Thyroid gland (tissue), 4 donors: Measurements from ENCODE around the gene ANKRD28. TPM values are rescaled to one million over a fixed set of nuclear protein-coding genes. Genes with fewer than 3 reads are reported as not detected.

Experiments used
- DNase-seq, 2 donors: peaks; one replicate each; pipeline ENCODE4 v3.0.0-alpha.2; 2019
- H3K27ac ChIP-seq, 3 donors: fragments of 200-600 bp; sonication (generic); 1 replicate in 2 of 3; 2 replicates in 1 of 3; pipeline ENCODE4 v1.5.1; 2016 to 2019; ENCODE audit warnings: mild to moderate bottlenecking in 1 of 3, moderate library complexity in 1 of 3
- H3K27me3 ChIP-seq: fragments of 200-600 bp; sonication (generic); one replicate; pipeline ENCODE4 v1.5.1; 2019
- H3K36me3 ChIP-seq, 2 donors: fragments of 200-600 bp; sonication (generic); one replicate each; pipeline ENCODE4 v1.5.1; 2016 to 2019
- H3K4me1 ChIP-seq, 2 donors: fragments of 200-600 bp; sonication (generic); one replicate each; pipeline ENCODE4 v1.5.1; 2017 to 2019
- H3K4me3 ChIP-seq, 3 donors: fragments of 200-600 bp; sonication (generic); replicated peaks in 1 of 3; 1 replicate in 2 of 3; 2 replicates in 1 of 3; pipeline ENCODE4 v1.5.1; 2016; ENCODE audit warnings: mild to moderate bottlenecking in 1 of 3
- H3K9me3 ChIP-seq: fragments of 200-600 bp; sonication (generic); one replicate; pipeline ENCODE4 v1.5.1; 2017
- CTCF ChIP-seq, 6 experiments: fragments of 200-600 bp in 3 of 6; fragments of 450-650 bp in 3 of 6; sonication (generic) in 3 of 6; IDR thresholded peaks; one replicate each; pipeline ENCODE4 v1.5.1; 2016 to 2019; ENCODE audit warnings: antibody characterized with exemption in 6 of 6, mild to moderate bottlenecking in 2 of 6, inconsistent platforms in 1 of 6, moderate library complexity in 1 of 6
- POLR2A ChIP-seq, 2 donors: fragments of 450-650 bp; IDR thresholded peaks; one replicate each; pipeline ENCODE4 v1.6.1; 2017; ENCODE audit warnings: antibody characterized with exemption in 2 of 2, mild to moderate bottlenecking in 2 of 2, moderate library complexity in 1 of 2
- WGBS, 2 donors: methylation state at CpG; one replicate each; pipeline ENCODE4 v1.1.5; 2017; 5-methylcytosine and 5-hydroxymethylcytosine counted together
- intact Hi-C: fragments of 100-400 bp; cut with DNase I; formaldehyde crosslinking; loops from one replicate; pipeline ENCODE4 v1.15.1; 2023
- total RNA-seq, 4 donors: library from RNA; depleted of rRNA; stranded (reverse); fragments of >200 nt; gene quantifications; one replicate each; pipeline ENCODE4 v1.2.3, GENCODE V29; 2016

The ANKRD28 gene
- total RNA-seq, 4 donors from 2014 or later, result 61.3 to 83.3 (median 72.7) TPM

- no peak for DNase-seq
- WGBS, 2 donors, result 93 to 95% methylated on average over 5 of the region's 5 CpGs
- no peaks in the 10 kb centered on the region for H3K36me3 ChIP-seq
- no peaks in the 10 kb centered on the region for H3K9me3 ChIP-seq
- intact Hi-C loops, result no loop called here
- H3K27me3 ChIP-seq, result no peaks in the 10 kb centered on the region
- peaks cover 0 to 11% of the 10 kb centered on the region in 2 donors for H3K4me1 ChIP-seq
- TF ChIP-seq CTCF (IDR thresholded peaks at IDR 0.05) (no peak), POLR2A (IDR thresholded peaks at IDR 0.05) (no peak)
- H3K4me3 ChIP-seq, result no peak overlapping the region
- no peak overlapping the region for H3K27ac ChIP-seq
These were observed 147.9 kb downstream of the ANKRD28 start for GRCh38 chr3:15649858-15650257.

DNA sequence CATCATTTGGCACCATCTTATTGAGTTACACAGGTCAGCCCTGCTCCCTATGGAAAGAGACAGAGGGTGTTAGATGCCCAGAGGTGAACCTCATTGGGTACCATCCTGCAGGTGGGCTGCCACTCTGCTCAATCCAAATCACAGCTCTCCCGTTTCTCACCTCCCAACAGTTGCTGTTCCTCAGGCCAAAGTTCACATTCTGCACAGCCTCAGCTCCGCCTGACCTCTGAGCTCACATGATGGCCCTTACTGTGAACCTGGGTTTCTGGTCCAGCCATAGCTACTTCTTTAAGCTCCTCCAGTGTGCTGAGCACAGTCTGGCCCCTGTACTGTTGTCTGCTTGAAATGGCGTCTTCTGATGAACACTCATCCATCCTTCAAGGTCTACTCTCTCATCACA lies 148.4 kb downstream of the ANKRD28 start:
- no peak overlapping the region for H3K27ac ChIP-seq
- intact Hi-C loops, result no loop called here
- no peaks in the 10 kb centered on the region for H3K27me3 ChIP-seq
- peaks cover 0 to 11% of the 10 kb centered on the region in 2 donors for H3K4me1 ChIP-seq
- H3K36me3 ChIP-seq, result no peaks in the 10 kb centered on the region
- no peak for TF ChIP-seq POLR2A (IDR thresholded peaks at IDR 0.05)
- no peak for DNase-seq
- H3K9me3 ChIP-seq, result no peaks in the 10 kb centered on the region
- WGBS, 2 donors, result 96 to 100% methylated on average over 3 of the region's 3 CpGs
- no peak overlapping the region for H3K4me3 ChIP-seq

GRCh38 chr3:15647611-15648167 lies 150.1 kb downstream of the ANKRD28 start:
- peaks cover 0 to 11% of the 10 kb centered on the region in 2 donors for H3K4me1 ChIP-seq
- no peak overlapping the region for H3K4me3 ChIP-seq
- peak overlapping the region in 2 of 3 donors; percentile 45 to 47 for H3K27ac ChIP-seq
- WGBS, 2 donors, result 59 to 77% methylated on average over 4 of the region's 4 CpGs
- DNase-seq, result no peak
- H3K27me3 ChIP-seq, result no peaks in the 10 kb centered on the region
- H3K9me3 ChIP-seq, result no peaks in the 10 kb centered on the region
- H3K36me3 ChIP-seq, result no peaks in the 10 kb centered on the region
- intact Hi-C loops, result no loop called here
- TF ChIP-seq CTCF (IDR thresholded peaks at IDR 0.05), result no peak
- TF ChIP-seq POLR2A (IDR thresholded peaks at IDR 0.05), result no peak

- no peak overlapping the region for H3K4me3 ChIP-seq
- H3K27me3 ChIP-seq, result no peaks in the 10 kb centered on the region
- no peak for TF ChIP-seq POLR2A (IDR thresholded peaks at IDR 0.05)
- TF ChIP-seq CTCF (IDR thresholded peaks at IDR 0.05), result no peak
- no peak for DNase-seq
- WGBS, 2 donors, result 68 to 70% methylated on average over 13 of the region's 13 CpGs
- H3K36me3 ChIP-seq, result no peaks in the 10 kb centered on the region
- intact Hi-C loops, result no loop called here
- H3K27ac ChIP-seq, result peak overlapping the region in 2 of 3 donors; percentile 26 to 34
- H3K9me3 ChIP-seq, result no peaks in the 10 kb centered on the region
- peaks cover 0 to 11% of the 10 kb centered on the region in 2 donors for H3K4me1 ChIP-seq
These were observed 150.8 kb downstream of the ANKRD28 start for GRCh38 chr3:15646851-15647511.

DNA sequence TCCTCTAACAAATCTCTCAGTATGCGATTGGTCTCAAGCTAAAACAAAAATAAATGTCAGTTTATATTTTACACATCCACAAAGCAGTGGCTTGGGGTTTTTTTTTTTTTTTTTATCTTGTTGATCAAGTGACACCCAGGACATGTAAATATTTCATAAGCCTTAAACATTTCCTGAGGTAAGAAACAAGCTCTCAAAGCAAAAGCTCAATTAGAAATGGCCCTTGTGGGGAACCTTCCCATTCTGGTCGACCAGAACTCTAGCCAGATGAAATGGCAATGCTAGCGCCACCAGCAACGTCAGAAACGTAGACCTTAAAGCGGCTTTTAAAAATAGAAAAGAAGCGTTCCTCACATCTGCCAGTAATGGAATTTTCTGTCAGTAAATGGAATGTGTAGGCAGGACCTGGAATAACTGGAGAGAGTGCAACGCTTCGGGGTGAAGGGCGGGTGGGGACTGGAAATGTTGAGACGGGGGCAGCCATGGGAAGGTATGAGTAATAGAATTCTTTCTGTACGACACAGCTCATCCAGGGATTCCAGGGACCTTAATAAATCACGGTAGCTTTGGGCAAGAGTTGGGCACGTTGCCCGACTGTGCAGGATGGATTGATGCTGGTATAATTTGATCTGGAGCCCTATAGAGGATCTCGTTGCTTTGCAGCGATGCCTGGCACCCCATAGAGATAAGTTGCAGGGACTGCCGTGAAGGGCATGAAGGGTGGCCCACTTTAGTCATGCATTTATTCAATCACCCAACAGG lies 151.9 kb downstream of the ANKRD28 start:
- no peak overlapping the region for H3K27ac ChIP-seq
- no peak for TF ChIP-seq POLR2A (IDR thresholded peaks at IDR 0.05)
- TF ChIP-seq CTCF (IDR thresholded peaks at IDR 0.05), result no peak
- intact Hi-C loops, result no loop called here
- H3K36me3 ChIP-seq, result no peaks in the 10 kb centered on the region
- no peaks in the 10 kb centered on the region for H3K9me3 ChIP-seq
- peaks cover 0 to 11% of the 10 kb centered on the region in 2 donors for H3K4me1 ChIP-seq
- no peak for DNase-seq
- WGBS, 2 donors, result 80 to 89% methylated on average over 18 of the region's 18 CpGs
- no peak overlapping the region for H3K4me3 ChIP-seq
- H3K27me3 ChIP-seq, result no peaks in the 10 kb centered on the region
